H1 (cell line): Measurements from ENCODE around the gene SDF2L1. TPM values are rescaled to one million over a fixed set of nuclear protein-coding genes. Genes with fewer than 3 reads are reported as not detected.
A peak's percentile ranks its signal among the peaks of the same experiment; 100 is the strongest.

ENCODE experiments used
- CTCF ChIA-PET: fragments of 300-600 bp; sonication (Branson Sonifier 250); formaldehyde crosslinking; loops from one replicate; lab custom pipeline; 2021; ENCODE audit not compliant: partially characterized antibody; lab: Charles Lee
- POLR2A ChIA-PET: fragments of 300-600 bp; sonication (Branson Sonifier 250); formaldehyde crosslinking; loops from one replicate; lab custom pipeline; 2021; ENCODE audit warnings: inconsistent platforms; ENCODE audit not compliant: partially characterized antibody; lab: Charles Lee
- DNase-seq, 2 experiments: peaks; one replicate each; pipeline versions ENCODE4 v3.0.0 to v3.0.0-alpha.2; 2010 to 2022; ENCODE audit warnings: low spot score in 2 of 2, low read depth in 1 of 2, mixed read lengths in 1 of 2
- FAIRE-seq: peaks from 2 replicates; lab custom pipeline; 2011; peaks lifted over from hg19 to GRCh38; lab: Jason Lieb, UNC
- H2AFZ ChIP-seq: 2 replicates; pipeline ENCODE4 v1.8.1; 2012; ENCODE audit warnings: low read length, inconsistent platforms
- H2AK5ac ChIP-seq: 2 replicates; pipeline ENCODE4 v1.6.1; 2013; ENCODE audit warnings: low read depth, low read length
- H2BK120ac ChIP-seq: replicated peaks from 2 replicates; pipeline ENCODE3; 2013; ENCODE audit warnings: low read depth, low read length, inconsistent platforms
- H2BK12ac ChIP-seq: 2 replicates; pipeline ENCODE4 v1.6.1; 2013; ENCODE audit warnings: low read depth, low read length
- H2BK15ac ChIP-seq: 2 replicates; pipeline ENCODE4 v1.6.1; 2013; ENCODE audit warnings: low read length
- H2BK20ac ChIP-seq: 2 replicates; pipeline ENCODE4 v1.6.1; 2013; ENCODE audit warnings: low read length
- H2BK5ac ChIP-seq: 2 replicates; pipeline ENCODE4 v1.6.1; 2013; ENCODE audit warnings: low read depth, low read length
- H3K14ac ChIP-seq: 2 replicates; pipeline ENCODE4 v1.6.1; 2013; ENCODE audit warnings: inconsistent platforms; ENCODE audit not compliant: insufficient read length
- H3K18ac ChIP-seq: 2 replicates; pipeline ENCODE4 v1.6.1; 2013; ENCODE audit warnings: low read length; ENCODE audit errors: extremely low read depth
- H3K23ac ChIP-seq: 2 replicates; pipeline ENCODE4 v1.6.1; 2013; ENCODE audit warnings: inconsistent platforms; ENCODE audit not compliant: insufficient read length
- H3K23me2 ChIP-seq: 2 replicates; pipeline ENCODE4 v1.6.1; 2013; ENCODE audit warnings: low read depth, low read length
- H3K27ac ChIP-seq: 2 replicates; pipeline ENCODE4 v1.6.1; 2011; ENCODE audit warnings: low read depth, low read length, inconsistent platforms
- H3K27me3 ChIP-seq, 4 experiments: replicated peaks in 1 of 4; 1 replicate in 1 of 4; 2 replicates in 3 of 4; pipeline versions ENCODE4 v1.6.1 to v1.8.1; 2011 to 2013; ENCODE audit warnings: low read length in 3 of 4, mild to moderate bottlenecking in 3 of 4, inconsistent platforms in 2 of 4, mixed read lengths in 2 of 4, moderate library complexity in 1 of 4; ENCODE audit not compliant: control insufficient read depth in 3 of 4, insufficient read depth in 3 of 4; ENCODE audit errors: extremely low read depth in 1 of 4
- H3K36me3 ChIP-seq, 4 experiments: 2 replicates each; pipeline versions ENCODE4 v1.6.1 to v1.8.1; 2011 to 2013; ENCODE audit warnings: mild to moderate bottlenecking in 4 of 4, low read length in 3 of 4, moderate library complexity in 2 of 4, control low read depth in 1 of 4, inconsistent platforms in 1 of 4; ENCODE audit not compliant: insufficient read depth in 4 of 4, control insufficient read depth in 2 of 4
- H3K4ac ChIP-seq: replicated peaks from 2 replicates; pipeline ENCODE3; 2013; ENCODE audit warnings: low read length, low read depth, mixed read lengths, inconsistent platforms; ENCODE audit not compliant: insufficient read length
- H3K4me1 ChIP-seq, 4 experiments: replicated peaks in 1 of 4; 1 replicate in 1 of 4; 2 replicates in 3 of 4; pipeline versions ENCODE4 v1.6.1 to v1.8.1; 2011 to 2013; ENCODE audit warnings: low read length in 3 of 4, inconsistent platforms in 2 of 4, mixed read lengths in 1 of 4; ENCODE audit not compliant: insufficient read depth in 4 of 4, control insufficient read depth in 3 of 4
- H3K4me2 ChIP-seq, 2 experiments: 2 replicates each; pipeline versions ENCODE4 v1.6.1 to v1.8.1; 2011 to 2013; ENCODE audit warnings: low read depth in 2 of 2, low read length in 2 of 2, control low read depth in 1 of 2, inconsistent platforms in 1 of 2, mild to moderate bottlenecking in 1 of 2; ENCODE audit not compliant: insufficient read depth in 1 of 2
- H3K4me3 ChIP-seq, 4 experiments: fragments of 200-600, 300-600 bp in 1 of 4; sonication (generic), shearing (Covaris generic), sonication (Bioruptor Twin) in 1 of 4; 2 replicates each; pipeline versions ENCODE4 v1.5.1 to v1.8.1; 2011 to 2016; ENCODE audit warnings: low read length in 4 of 4, low read depth in 3 of 4, control low read depth in 2 of 4, inconsistent platforms in 2 of 4, mild to moderate bottlenecking in 2 of 4, mixed read lengths in 1 of 4, moderate library complexity in 1 of 4; ENCODE audit not compliant: insufficient read depth in 2 of 4; ENCODE audit errors: extremely low read depth in 1 of 4
- H3K56ac ChIP-seq: replicated peaks from 2 replicates; pipeline ENCODE3; 2013; ENCODE audit warnings: low read depth, mild to moderate bottlenecking, mixed read lengths, low read length, inconsistent platforms; ENCODE audit not compliant: insufficient read length
- H3K79me1 ChIP-seq: 2 replicates; pipeline ENCODE4 v1.6.1; 2013; ENCODE audit warnings: low read depth, low read length, control low read depth
- H3K79me2 ChIP-seq, 2 experiments: 2 replicates each; pipeline versions ENCODE4 v1.6.1 to v1.8.1; 2012 to 2013; ENCODE audit warnings: low read length in 2 of 2, mild to moderate bottlenecking in 2 of 2, inconsistent platforms in 1 of 2; ENCODE audit not compliant: insufficient read depth in 2 of 2, control insufficient read depth in 1 of 2
- H3K9ac ChIP-seq, 4 experiments: replicated peaks in 1 of 4; 1 replicate in 1 of 4; 2 replicates in 3 of 4; pipeline versions ENCODE4 v1.6.1 to v1.8.1; 2011 to 2013; ENCODE audit warnings: low read depth in 3 of 4, low read length in 3 of 4, control low read depth in 2 of 4, mild to moderate bottlenecking in 2 of 4, moderate library complexity in 2 of 4, inconsistent platforms in 1 of 4; ENCODE audit errors: extremely low read depth in 1 of 4
- H3K9me3 ChIP-seq, 2 experiments: 2 replicates each; pipeline versions ENCODE4 v1.6.1 to v1.8.1; 2012 to 2013; ENCODE audit warnings: mild to moderate bottlenecking in 2 of 2, moderate library complexity in 2 of 2, control low read depth in 1 of 2, inconsistent platforms in 1 of 2, low read depth in 1 of 2, low read length in 1 of 2, mixed read lengths in 1 of 2; ENCODE audit not compliant: insufficient read depth in 2 of 2
- H4K20me1 ChIP-seq, 2 experiments: replicated peaks in 1 of 2; 2 replicates each; pipeline versions ENCODE3 to v1.8.1; 2011 to 2013; ENCODE audit warnings: inconsistent platforms in 2 of 2, low read length in 2 of 2, mild to moderate bottlenecking in 1 of 2; ENCODE audit not compliant: insufficient read depth in 2 of 2, control insufficient read depth in 1 of 2
- H4K5ac ChIP-seq: 2 replicates; pipeline ENCODE4 v1.6.1; 2013; ENCODE audit warnings: low read length, low read depth, mixed read lengths, inconsistent platforms; ENCODE audit not compliant: insufficient read length
- H4K8ac ChIP-seq: 2 replicates; pipeline ENCODE4 v1.8.0; 2013; ENCODE audit warnings: mild to moderate bottlenecking, moderate library complexity, low read length, inconsistent platforms; ENCODE audit not compliant: insufficient read depth; ENCODE audit errors: extremely low read depth
- H4K91ac ChIP-seq: replicated peaks from 2 replicates; pipeline ENCODE3; 2013; ENCODE audit warnings: low read length, mixed read lengths, inconsistent platforms; ENCODE audit not compliant: insufficient read length
- MAFK ChIP-seq: IDR thresholded peaks from 2 replicates; pipeline ENCODE4 v1.6.1; 2012; ENCODE audit warnings: low read depth, mild to moderate bottlenecking, improper control_type of control experiment, low read length
- PHF8 ChIP-seq: fragments of 200-600 bp; sonication (generic); conservative IDR thresholded peaks from 2 replicates; pipeline ENCODE4 v1.7.1; 2012; ENCODE audit warnings: low read depth, mild to moderate bottlenecking, inconsistent platforms, low read length, moderate library complexity
- WGBS, 2 experiments: shearing (Covaris generic) in 1 of 2; methylation state at CpG; one replicate each; pipeline versions ENCODE4 v1.1.6 to v1.1.7; 2013 to 2015; ENCODE audit warnings: low lambda C conversion rate in 2 of 2, mixed read lengths in 2 of 2, inconsistent platforms in 1 of 2, low coverage in 1 of 2, missing lambda C conversion rate in 1 of 2; ENCODE audit not compliant: insufficient replicate concordance in 2 of 2, insufficient coverage in 1 of 2, insufficient read length in 1 of 2; ENCODE audit errors: extremely low coverage in 1 of 2, missing lambda C conversion rate in 1 of 2; 5-methylcytosine and 5-hydroxymethylcytosine counted together
- polyA plus RNA-seq, 7 experiments: library from polyadenylated mRNA; depleted of rRNA in 3 of 7; stranded (reverse) in 5 of 7; unstranded in 2 of 7; fragments of >200 nt in 5 of 7; fragments of 200-250 nt in 2 of 7; gene quantifications; 1 replicate in 5 of 7; 2 replicates in 1 of 7; 4 replicates in 1 of 7; pipeline versions ENCODE4 v1.2.1 to v1.2.3, GENCODE V29; 2011 to 2013; ENCODE audit warnings: missing spikeins in 2 of 7, mixed read lengths in 2 of 7
- total RNA-seq: library from RNA; stranded (reverse); fragmentation: NEBNext Ultra II Directional; extraction: Animal tissue kit (Norgen Biotek cat#: 25700); gene quantifications from 2 replicates; pipeline ENCODE4 v1.2.1, GENCODE V29; 2021
- TF ChIP-seq, protein P1 (sequence below): IDR thresholded peaks from 2 replicates; pipeline ENCODE4 v1.6.1; 2011; ENCODE audit warnings: low read depth, mild to moderate bottlenecking, low read length; ENCODE audit not compliant: insufficient read depth

The SDF2L1 gene
- total and polyA plus RNA-seq, 2 of the 8 experiments (the other 6 are each of a cell fraction or from before 2014, with no cell fraction given): 51.1 to 59.6 TPM

DNA sequence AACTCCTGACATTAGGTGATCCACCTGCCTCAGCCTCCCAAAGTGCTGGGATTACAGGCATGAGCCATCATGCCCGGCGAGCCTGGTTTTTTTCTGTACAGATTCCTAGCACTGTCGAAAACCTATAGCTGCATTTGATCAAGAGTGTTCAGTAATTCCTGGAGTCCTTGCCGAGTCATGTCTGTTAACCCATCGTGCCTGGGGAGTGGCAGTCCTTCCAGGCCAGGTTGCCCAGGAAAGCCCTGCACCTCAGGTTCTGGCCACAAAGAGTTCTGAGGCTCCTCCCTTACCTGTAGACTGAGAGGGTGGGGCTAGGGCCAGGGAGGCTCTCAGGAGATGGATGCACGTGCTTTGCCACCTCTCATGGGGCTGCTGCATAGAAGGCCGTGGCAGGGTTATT lies 29.2 kb upstream of the SDF2L1 start:
- peaks cover 0 to 42% of the 10 kb centered on the region in 2 experiments; a peak in 3 of 4 replicates for H3K79me2 ChIP-seq
- no peak for FAIRE-seq
- no peak overlapping the region for H2BK12ac ChIP-seq
- no peak overlapping the region for H2BK120ac ChIP-seq
- no peak overlapping the region for H3K4me2 ChIP-seq
- H3K36me3 ChIP-seq: peaks cover 6 to 27% (median 12%) of the 10 kb centered on the region in 4 experiments; a peak in 7 of 8 replicates
- H3K18ac ChIP-seq: no peak overlapping the region
- CTCF ChIA-PET: interaction anchor here (0.5 to 5.5 kb wide), 5 partner anchors 9 to 56 kb away, joined by 3 to 33 read pairs (median 8); no protein-coding TSS in a partner anchor
- 83% methylated on average over 7 of the region's 7 CpGs; no CpG with 5 or more reads in 1 of the 2 experiments for WGBS, 2 experiments
- no peak overlapping the region for H4K91ac ChIP-seq
- TF ChIP-seq, protein P1, sequence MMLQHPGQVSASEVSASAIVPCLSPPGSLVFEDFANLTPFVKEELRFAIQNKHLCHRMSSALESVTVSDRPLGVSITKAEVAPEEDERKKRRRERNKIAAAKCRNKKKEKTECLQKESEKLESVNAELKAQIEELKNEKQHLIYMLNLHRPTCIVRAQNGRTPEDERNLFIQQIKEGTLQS: no peak
- no peak for TF ChIP-seq PHF8
- TF ChIP-seq MAFK: 0 out of 2 replicates have a peak, but pooled peaks have one; percentile 3
- no peaks in the 10 kb centered on the region for H3K4me1 ChIP-seq
- H3K23me2 ChIP-seq: no peaks in the 10 kb centered on the region
- H2AFZ ChIP-seq: no peak overlapping the region
- no peak overlapping the region for H2BK20ac ChIP-seq
- no peak overlapping the region for H3K9ac ChIP-seq
- no peak overlapping the region for H3K14ac ChIP-seq
- H3K56ac ChIP-seq: no peak overlapping the region
- no peak for DNase-seq
- H2BK5ac ChIP-seq: no peak overlapping the region
- H2AK5ac ChIP-seq: no peak overlapping the region
- no peak overlapping the region for H3K4me3 ChIP-seq
- POLR2A ChIA-PET: interaction anchor here (1.0 to 1.3 kb wide), 3 partner anchors 16 to 30 kb away, joined by 3 to 4 read pairs (median 3); partner anchors contain the start of gene SDF2L1
- H3K9me3 ChIP-seq: no peaks in the 10 kb centered on the region
- no peak overlapping the region for H3K4ac ChIP-seq
- no peak overlapping the region for H4K5ac ChIP-seq
- peak overlapping the region; percentile 46; the same call in 1 of the 2 replicates for H4K8ac ChIP-seq
- H3K79me1 ChIP-seq: peaks cover 7% of the 10 kb centered on the region
- no peak overlapping the region for H3K27ac ChIP-seq
- H3K23ac ChIP-seq: no peak overlapping the region
- H4K20me1 ChIP-seq: peaks cover 11 to 24% of the 10 kb centered on the region in 2 experiments
- H2BK15ac ChIP-seq: no peak overlapping the region
- no peaks in the 10 kb centered on the region for H3K27me3 ChIP-seq
